GM12891 (cell line): ENCODE measurements around the gene LYPD1.
A peak's percentile ranks its signal among the peaks of the same experiment; 100 is the strongest.

Experiments
- DNase-seq: peaks from one replicate; pipeline ENCODE4 v3.0.0; 2011; ENCODE audit warnings: low spot score; ENCODE audit not compliant: insufficient read length
- FAIRE-seq: peaks from 2 replicates; lab custom pipeline; 2011; peaks lifted over from hg19 to GRCh38; lab: Jason Lieb, UNC
- PAX5 ChIP-seq: IDR thresholded peaks from 2 replicates; pipeline ENCODE4 v1.6.1; 2011; ENCODE audit warnings: low read length, moderate library complexity, mild to moderate bottlenecking; ENCODE audit not compliant: insufficient read depth, severe bottlenecking
- POLR2A ChIP-seq: IDR thresholded peaks from 2 replicates; pipeline ENCODE4 v1.6.1; 2011; ENCODE audit warnings: low read depth, low read length, control low read depth
- POLR2AphosphoS5 ChIP-seq: IDR thresholded peaks from 2 replicates; pipeline ENCODE4 v1.6.1; 2011; ENCODE audit warnings: low read depth, low read length, control low read depth
- POU2F2 ChIP-seq: IDR thresholded peaks from 2 replicates; pipeline ENCODE4 v1.6.1; 2011; ENCODE audit warnings: low read depth, mild to moderate bottlenecking, control low read depth, low read length, moderate library complexity
- SPI1 ChIP-seq: IDR thresholded peaks from 2 replicates; pipeline ENCODE4 v1.6.1; 2011; ENCODE audit warnings: low read depth, low read length, control low read depth
- TAF1 ChIP-seq: IDR thresholded peaks from 2 replicates; pipeline ENCODE4 v1.6.1; 2011; ENCODE audit warnings: low read depth, low read length, control low read depth

The LYPD1 gene

GRCh38 chr2:132652474-132652873 is 17.5 kb downstream of the LYPD1 start:
- FAIRE-seq (no peak), DNase-seq (no peak)
- TF ChIP-seq TAF1 (no peak), POLR2AphosphoS5 (no peak), PAX5 (no peak), SPI1 (no peak), POU2F2 (no peak), POLR2A (no peak)

GRCh38 chr2:132651115-132652045 is 18.6 kb downstream of the LYPD1 start:
- no peak for FAIRE-seq
- TF ChIP-seq POLR2AphosphoS5, result no peak
- no peak for TF ChIP-seq TAF1
- no peak for TF ChIP-seq POU2F2
- TF ChIP-seq POLR2A, result no peak
- no peak for TF ChIP-seq PAX5
- TF ChIP-seq SPI1, result no peak
- no peak for DNase-seq

- DNase-seq (no peak), FAIRE-seq (no peak)
- TF ChIP-seq TAF1, result no peak
- no peak for TF ChIP-seq POLR2A
- no peak for TF ChIP-seq SPI1
- no peak for TF ChIP-seq POLR2AphosphoS5
- no peak for TF ChIP-seq POU2F2
- no peak for TF ChIP-seq PAX5
Observed at GRCh38 chr2:132646540-132647108, 23.4 kb downstream of the LYPD1 start.

- no peak for DNase-seq
- TF ChIP-seq POLR2A (no peak), SPI1 (no peak)
- FAIRE-seq, result no peak
Observed at GRCh38 chr2:132645722-132646539, 24.1 kb downstream of the LYPD1 start.

- TF ChIP-seq SPI1, result no peak
- no peak for TF ChIP-seq POU2F2
- no peak for TF ChIP-seq PAX5
- DNase-seq (no peak), FAIRE-seq (no peak)
Observed at GRCh38 chr2:132645176-132645575, 24.8 kb downstream of the LYPD1 start.

GRCh38 chr2:132642415-132642814 is 27.6 kb downstream of the LYPD1 start:
- DNase-seq (no peak), FAIRE-seq (no peak)
- TF ChIP-seq POU2F2 (no peak), TAF1 (no peak), POLR2A (no peak), POLR2AphosphoS5 (no peak), SPI1 (no peak), PAX5 (no peak)

- FAIRE-seq (no peak), DNase-seq (no peak)
- no peak for TF ChIP-seq TAF1
- TF ChIP-seq SPI1, result peak; percentile 29; the same call in 1 of the 2 replicates
- TF ChIP-seq POU2F2, result no peak
- no peak for TF ChIP-seq PAX5
- no peak for TF ChIP-seq POLR2AphosphoS5
Observed at GRCh38 chr2:132641819-132642218, 28.2 kb downstream of the LYPD1 start.

GRCh38 chr2:132640116-132640515 is 29.9 kb downstream of the LYPD1 start:
- no peak for FAIRE-seq
- TF ChIP-seq PAX5 (no peak), TAF1 (no peak), POLR2AphosphoS5 (no peak), SPI1 (no peak), POLR2A (no peak), POU2F2 (no peak)

GRCh38 chr2:132638313-132639040 is 31.5 kb downstream of the LYPD1 start:
- TF ChIP-seq POLR2AphosphoS5 (no peak), POLR2A (no peak)
- FAIRE-seq, result no peak
- no peak for DNase-seq

More at GRCh38 chr2:132640116-132640515, 29.9 kb downstream of the LYPD1 start:
- DNase-seq, result no peak
